ENCODE data around the gene CWC15. TPM values are rescaled to one million over a fixed set of nuclear protein-coding genes. Genes with fewer than 3 reads are reported as not detected.
"Not testable (repeated sequence)": the region's sequence is repeated elsewhere in the genome, so short reads cannot be mapped to it uniquely, and the experiment has no call there.

The CWC15 gene
- total RNA-seq, 2 experiments from 2014 or later, result 73.1 to 77.2 TPM

DNA sequence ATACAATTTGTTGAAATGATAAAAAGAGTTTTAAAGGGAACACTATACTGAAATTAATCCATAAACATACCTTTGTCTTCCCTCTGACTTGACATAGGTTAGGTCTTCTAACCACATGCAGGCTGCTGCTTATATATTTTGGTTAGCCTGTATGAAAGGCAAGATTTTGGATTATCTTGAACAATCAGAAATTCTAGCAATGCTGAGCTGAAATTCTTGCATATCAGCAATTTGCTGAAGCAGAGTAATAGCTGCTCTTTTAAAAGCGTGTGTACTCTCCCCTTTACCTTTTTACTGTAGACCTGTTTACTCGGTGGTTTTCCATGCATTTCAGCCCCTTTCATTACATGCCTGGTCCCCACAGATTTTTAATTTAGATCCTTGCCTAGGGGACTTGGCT lies 34.0 kb downstream of the CWC15 start:
- ChIA-PET CTCF (no interaction called here), POLR2A (interaction anchor here (0.7 kb wide), 1 partner anchor 404 kb away, joined by 3 read pairs; no protein-coding TSS in a partner anchor)
- Mint-ChIP-seq H3K4me3 (no peak overlapping the region), H3K36me3 (ENCODE audit: low read depth) (no peaks in the 10 kb centered on the region), H3K27ac (no peak overlapping the region), H3K9me3 (no peaks in the 10 kb centered on the region), H3K27me3 (no peaks in the 10 kb centered on the region), H3K4me1 (peaks cover 15% of the 10 kb centered on the region)
- DNase-seq, result no peak

DNA sequence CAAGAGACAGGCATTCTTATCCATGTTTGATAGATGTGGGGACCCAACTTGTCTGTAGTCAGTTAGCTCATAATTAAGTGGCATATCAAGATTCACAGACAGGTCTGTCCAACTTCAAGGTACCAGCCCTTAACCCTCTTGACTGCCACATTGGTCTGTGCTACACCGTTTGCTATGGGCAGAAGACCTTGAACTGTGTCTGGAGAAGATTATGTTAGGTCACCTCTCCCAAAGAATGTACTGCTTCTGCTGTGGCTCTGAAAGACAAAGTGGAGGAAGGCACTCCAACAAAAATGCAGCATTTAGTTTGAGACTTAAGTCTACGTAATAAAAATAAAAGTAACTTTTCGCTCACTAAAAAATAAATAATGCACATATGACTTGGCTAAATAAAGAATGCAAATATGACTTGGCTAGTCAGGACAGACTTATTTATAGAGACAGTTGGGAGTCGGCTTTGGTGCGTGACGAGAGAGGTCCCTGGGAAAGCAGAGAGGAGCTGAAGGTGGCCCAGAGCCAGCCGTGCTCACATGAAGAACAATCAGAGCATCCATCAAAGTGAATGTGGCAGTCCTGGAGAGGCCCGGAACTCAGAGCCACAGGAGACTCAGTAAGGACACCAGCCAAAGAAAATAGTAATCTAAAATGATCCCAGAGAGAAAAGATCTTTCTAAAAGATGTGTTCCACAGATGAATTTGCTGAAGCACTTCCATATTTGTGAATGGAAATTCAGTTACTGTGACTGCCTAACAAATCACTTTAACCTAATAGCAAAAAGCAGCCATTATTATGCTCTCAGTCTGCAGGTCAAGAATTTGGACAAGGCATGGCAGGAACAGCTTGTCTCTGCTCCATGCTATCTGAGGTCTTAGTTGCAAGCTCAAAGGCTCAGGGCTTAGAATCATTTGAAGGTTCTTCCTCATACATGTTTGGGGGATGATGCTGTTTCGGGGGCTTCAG lies 35.0 kb downstream of the CWC15 start:
- no peak overlapping the region for H3K4me3 Mint-ChIP-seq
- CTCF ChIA-PET, result no interaction called here
- no peaks in the 10 kb centered on the region for H3K9me3 Mint-ChIP-seq
- H3K4me1 Mint-ChIP-seq, result peaks cover 24% of the 10 kb centered on the region
- H3K36me3 Mint-ChIP-seq (ENCODE audit: low read depth), result no peaks in the 10 kb centered on the region
- POLR2A ChIA-PET, result interaction anchor here (0.5 kb wide), 1 partner anchor 28 kb away, joined by 6 read pairs; no protein-coding TSS in a partner anchor
- no peaks in the 10 kb centered on the region for H3K27me3 Mint-ChIP-seq
- no peak overlapping the region for H3K27ac Mint-ChIP-seq
- DNase-seq, result no peak

DNA sequence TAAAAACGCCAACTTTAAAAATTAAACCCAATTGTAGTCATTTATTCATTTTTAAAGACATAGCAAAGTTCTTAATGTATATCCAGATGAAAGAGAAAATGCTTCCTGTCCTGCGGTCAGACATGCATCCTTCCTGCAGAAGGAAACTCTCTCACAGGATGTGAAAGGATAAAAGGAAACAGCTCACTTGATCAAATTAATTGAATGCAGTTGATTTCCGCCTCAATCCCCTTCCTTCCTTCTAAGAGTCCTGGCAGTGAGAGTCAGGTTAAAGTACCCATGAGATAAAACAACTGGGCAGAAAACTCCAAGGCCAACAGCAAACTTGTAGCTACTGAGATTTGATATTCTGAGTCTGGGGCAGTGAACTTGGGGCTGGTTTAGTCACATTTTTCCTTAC lies 38.5 kb downstream of the CWC15 start:
- DNase-seq, result peak; percentile 26
- H3K36me3 Mint-ChIP-seq (ENCODE audit: low read depth), result no peaks in the 10 kb centered on the region
- peak overlapping the region; percentile 16 for H3K27ac Mint-ChIP-seq
- H3K4me3 Mint-ChIP-seq, result no peak overlapping the region
- CTCF ChIA-PET, result no interaction called here
- peaks cover 5% of the 10 kb centered on the region for H3K9me3 Mint-ChIP-seq
- POLR2A ChIA-PET, result interaction anchor here (0.6 kb wide), 1 partner anchor 13 kb away, joined by 5 read pairs; no protein-coding TSS in a partner anchor
- H3K27me3 Mint-ChIP-seq, result no peaks in the 10 kb centered on the region
- H3K4me1 Mint-ChIP-seq, result peaks cover 26% of the 10 kb centered on the region

DNA sequence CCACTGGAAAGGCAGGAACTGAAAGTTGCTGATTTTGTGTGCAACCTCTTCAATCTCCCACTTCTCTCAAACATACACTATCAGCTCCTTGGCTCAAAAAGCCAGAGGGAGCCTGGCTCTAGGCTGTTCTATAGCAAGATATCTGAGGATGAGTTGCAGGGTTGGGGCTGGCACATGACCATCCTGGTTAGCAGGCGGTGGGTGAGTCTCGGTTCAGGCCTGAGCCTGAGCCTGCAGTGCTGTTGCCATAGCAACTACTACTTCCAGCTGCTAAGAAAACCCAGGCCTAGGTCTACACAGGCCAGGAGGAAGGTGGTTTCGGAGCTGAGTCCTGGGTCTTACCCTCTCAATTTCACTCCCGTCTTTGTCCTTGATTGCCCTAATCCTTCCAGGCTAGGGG lies 39.0 kb downstream of the CWC15 start:
- Mint-ChIP-seq H3K36me3 (ENCODE audit: low read depth) (no peaks in the 10 kb centered on the region), H3K27me3 (no peaks in the 10 kb centered on the region), H3K4me1 (peaks cover 26% of the 10 kb centered on the region), H3K9me3 (peaks cover 5% of the 10 kb centered on the region), H3K4me3 (no peak overlapping the region), H3K27ac (no peak overlapping the region)
- CTCF ChIA-PET, result interaction anchor here (0.7 kb wide), 1 partner anchor 156 kb away, joined by 4 read pairs; no protein-coding TSS in a partner anchor
- no peak for DNase-seq
- POLR2A ChIA-PET, result no interaction called here

DNA sequence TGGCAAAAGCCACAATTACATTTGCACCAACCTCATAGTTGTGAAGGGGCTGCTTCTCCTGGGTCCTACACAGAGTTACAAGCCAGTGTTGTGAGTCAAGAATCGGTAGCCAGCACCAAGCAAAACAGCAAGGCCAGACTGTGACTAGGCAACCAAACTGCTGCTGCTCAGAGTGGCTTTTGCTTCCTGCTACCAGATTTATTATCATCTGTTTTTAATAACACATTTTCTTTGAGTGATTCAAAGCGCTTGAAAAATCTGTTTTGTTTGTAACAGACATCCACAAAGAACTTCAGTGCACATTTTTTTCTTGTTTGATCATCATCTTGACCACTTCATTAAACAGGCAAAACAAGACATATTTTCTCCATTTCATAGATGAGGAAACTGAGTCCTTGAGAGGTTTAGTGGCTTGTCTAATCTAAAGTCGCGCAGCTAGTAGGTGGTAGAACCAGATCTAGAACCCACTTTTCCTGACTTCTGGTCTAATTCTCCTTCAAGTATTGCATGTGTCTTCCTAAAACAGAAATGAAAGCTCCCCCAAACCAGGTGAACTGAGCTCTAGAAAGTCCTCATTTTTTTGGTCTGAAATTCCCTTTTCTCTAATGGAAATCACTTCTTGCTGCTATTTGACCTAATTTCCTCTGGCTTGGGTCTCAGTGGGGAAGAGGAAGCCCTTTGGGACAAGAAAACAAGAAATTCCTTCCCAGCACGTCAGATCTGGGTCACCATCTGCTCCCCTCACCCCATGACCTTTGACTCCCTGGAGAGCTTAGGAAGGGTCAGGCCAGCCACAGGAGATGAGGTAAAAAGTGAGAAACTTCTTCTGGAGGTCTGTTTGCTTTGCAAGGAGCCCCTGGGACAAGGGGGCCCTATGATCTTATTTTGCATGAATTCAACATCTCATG lies 39.9 kb downstream of the CWC15 start:
- H3K27ac Mint-ChIP-seq, result no peak overlapping the region
- H3K4me1 Mint-ChIP-seq, result peaks cover 32% of the 10 kb centered on the region
- no peaks in the 10 kb centered on the region for H3K27me3 Mint-ChIP-seq
- H3K36me3 Mint-ChIP-seq (ENCODE audit: low read depth), result no peaks in the 10 kb centered on the region
- H3K9me3 Mint-ChIP-seq, result peaks cover 5% of the 10 kb centered on the region
- DNase-seq, result no peak
- CTCF ChIA-PET, result interaction anchor here (0.7 kb wide), 2 partner anchors 36 to 155 kb away, joined by 3 to 4 read pairs; no protein-coding TSS in a partner anchor
- no peak overlapping the region for H3K4me3 Mint-ChIP-seq
- POLR2A ChIA-PET, result no interaction called here

DNA sequence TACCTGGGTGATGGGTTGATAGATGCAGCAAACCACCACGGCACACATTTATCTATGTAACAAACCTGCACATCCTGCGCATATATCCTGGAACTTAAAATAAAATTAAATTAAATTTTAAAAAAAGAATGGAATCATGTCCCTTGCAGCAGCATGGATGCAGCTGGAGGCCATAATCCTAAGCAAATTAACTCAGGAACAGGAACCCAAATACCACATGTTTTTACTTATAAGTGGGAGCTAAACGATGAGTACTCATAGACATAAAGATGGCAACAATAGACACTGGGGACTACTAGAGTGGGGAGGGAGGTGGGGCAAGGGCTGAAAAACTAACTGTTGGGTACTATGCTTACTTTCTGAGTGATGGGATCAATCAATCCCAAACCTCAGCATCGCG lies 40.9 kb downstream of the CWC15 start:
- Mint-ChIP-seq H3K9me3 (peaks cover 5% of the 10 kb centered on the region), H3K27me3 (no peaks in the 10 kb centered on the region), H3K4me3 (no peak overlapping the region), H3K36me3 (ENCODE audit: low read depth) (no peaks in the 10 kb centered on the region), H3K27ac (no peak overlapping the region), H3K4me1 (peaks cover 37% of the 10 kb centered on the region)
- no peak for DNase-seq
- POLR2A ChIA-PET, result no interaction called here
- CTCF ChIA-PET, result interaction anchor here (1.5 kb wide), 1 partner anchor 309 kb away, joined by 4 read pairs; no protein-coding TSS in a partner anchor

DNA sequence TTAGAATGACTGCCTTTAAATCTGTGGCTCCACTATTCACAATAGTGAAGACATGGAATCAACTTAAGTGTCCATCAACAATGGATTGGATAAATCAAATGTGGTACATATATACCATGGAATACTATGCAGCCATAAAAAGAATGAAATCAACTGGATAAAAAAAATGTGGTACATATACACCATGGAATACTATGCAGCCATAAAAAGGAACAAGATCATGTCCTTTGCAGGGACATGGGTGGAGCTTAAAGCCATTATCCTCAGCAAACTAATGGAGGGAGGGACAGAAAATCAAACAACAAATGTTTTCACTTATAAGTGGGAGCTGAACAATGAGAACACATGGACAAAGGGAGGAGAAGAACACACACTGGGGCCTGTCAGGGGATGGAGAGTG lies 41.3 kb downstream of the CWC15 start:
- CTCF ChIA-PET, result interaction anchor here (1.5 kb wide), 1 partner anchor 308 kb away, joined by 4 read pairs; no protein-coding TSS in a partner anchor
- H3K27ac Mint-ChIP-seq; DNase-seq; H3K27me3 Mint-ChIP-seq; POLR2A ChIA-PET; H3K36me3 Mint-ChIP-seq (ENCODE audit: low read depth); H3K9me3 Mint-ChIP-seq; H3K4me3 Mint-ChIP-seq: not testable (repeated sequence)
- H3K4me1 Mint-ChIP-seq, result peaks cover 37% of the 10 kb centered on the region

DNA sequence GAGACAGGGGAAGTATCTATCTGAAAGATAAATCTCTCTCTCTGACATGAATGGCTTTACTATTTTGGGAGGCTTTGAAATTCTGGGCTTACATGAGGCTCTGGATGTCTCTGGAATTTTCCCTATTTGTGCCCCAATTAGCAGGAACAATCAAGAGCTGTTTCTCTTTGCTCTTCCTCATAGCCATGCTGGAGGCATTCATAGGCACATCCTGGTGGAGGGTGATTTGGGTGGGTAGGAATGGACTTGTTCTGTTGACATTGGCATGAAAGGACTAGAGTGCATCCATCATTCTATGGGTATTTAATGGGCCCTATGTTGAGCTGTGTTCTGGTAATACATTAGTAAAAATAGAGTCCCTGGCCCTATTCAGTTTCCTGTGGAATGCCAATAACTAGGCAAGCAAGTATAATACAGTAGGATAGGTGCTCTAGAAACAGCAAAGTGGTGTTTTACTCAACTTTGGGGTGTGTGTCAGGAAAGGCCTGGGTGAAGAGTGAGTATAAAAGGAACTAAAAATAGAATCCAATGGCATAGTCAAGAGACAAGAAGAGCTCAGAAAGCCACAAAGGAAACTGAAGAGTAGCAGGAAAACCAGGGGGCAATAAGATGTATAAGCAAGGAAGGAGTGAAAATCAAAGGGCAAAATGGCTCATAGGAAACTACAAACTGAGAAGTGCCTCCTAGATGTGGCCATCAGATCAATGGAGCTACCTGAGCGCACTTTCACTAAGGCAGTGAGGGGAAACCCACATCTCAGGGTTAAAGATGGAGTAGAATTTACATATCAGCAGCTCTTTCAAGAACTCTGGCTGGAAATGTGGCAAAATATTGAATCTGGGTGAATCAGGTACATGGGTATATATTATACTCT lies 45.0 kb downstream of the CWC15 start:
- Mint-ChIP-seq H3K27me3 (no peaks in the 10 kb centered on the region), H3K36me3 (ENCODE audit: low read depth) (peaks cover 15% of the 10 kb centered on the region), H3K4me3 (no peak overlapping the region), H3K27ac (no peak overlapping the region), H3K4me1 (peaks cover 43% of the 10 kb centered on the region), H3K9me3 (peaks cover 22% of the 10 kb centered on the region)
- ChIA-PET CTCF (no interaction called here), POLR2A (no interaction called here)
- DNase-seq, result no peak

DNA sequence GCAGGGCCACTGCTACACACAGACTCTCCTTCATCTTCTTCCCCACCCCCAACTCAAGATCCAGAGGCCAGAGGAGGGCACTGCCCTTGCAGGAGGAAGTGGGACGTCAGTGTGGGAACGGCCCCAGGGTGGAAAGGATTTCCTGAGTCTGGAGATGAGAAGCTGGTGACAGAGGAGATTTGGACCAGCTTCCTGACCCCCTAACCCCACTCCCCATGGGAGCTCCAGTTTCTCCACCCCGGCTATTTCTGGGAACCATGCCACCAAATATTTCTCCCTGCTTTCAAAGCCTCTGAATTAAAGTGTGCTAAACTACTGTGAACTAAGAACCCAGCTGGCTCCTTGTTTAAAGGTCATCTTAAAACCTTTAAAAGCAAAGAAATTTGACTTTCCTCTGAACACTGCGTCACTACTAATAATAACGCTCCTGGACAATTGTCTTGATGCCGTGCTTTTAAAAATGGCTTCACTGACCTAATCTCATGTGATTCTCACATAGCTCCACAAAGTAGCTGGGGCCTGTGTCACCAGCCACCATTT lies 46.6 kb downstream of the CWC15 start:
- CTCF ChIA-PET, result no interaction called here
- Mint-ChIP-seq H3K4me3 (no peak overlapping the region), H3K36me3 (ENCODE audit: low read depth) (peaks cover 15% of the 10 kb centered on the region), H3K27me3 (no peaks in the 10 kb centered on the region), H3K27ac (no peak overlapping the region), H3K4me1 (peaks cover 42% of the 10 kb centered on the region), H3K9me3 (peaks cover 17% of the 10 kb centered on the region)
- POLR2A ChIA-PET, result no interaction called here
- DNase-seq, result no peak

DNA sequence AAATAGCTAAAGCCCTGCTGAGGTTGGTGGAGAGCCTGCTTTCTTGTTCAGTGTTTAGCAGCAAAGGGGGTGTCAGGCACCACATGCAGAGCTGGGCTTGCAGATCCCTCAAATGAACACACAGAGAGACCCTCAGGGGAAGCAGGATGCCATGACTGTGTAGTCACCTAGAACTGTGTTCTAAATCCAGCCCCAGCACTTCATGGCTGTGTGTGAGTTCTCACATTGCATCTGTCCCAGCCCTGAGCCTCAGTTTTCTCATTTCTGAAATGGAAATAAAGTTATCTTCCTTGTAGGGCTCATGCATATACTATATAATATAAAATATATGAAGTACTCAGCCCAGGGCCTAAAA lies 47.1 kb downstream of the CWC15 start:
- POLR2A ChIA-PET, result no interaction called here
- Mint-ChIP-seq H3K36me3 (ENCODE audit: low read depth) (peaks cover 15% of the 10 kb centered on the region), H3K27me3 (no peaks in the 10 kb centered on the region), H3K27ac (peak overlapping the region; percentile 91), H3K4me1 (peaks cover 42% of the 10 kb centered on the region), H3K4me3 (no peak overlapping the region), H3K9me3 (peaks cover 17% of the 10 kb centered on the region)
- no peak for DNase-seq
- CTCF ChIA-PET, result interaction anchor here (0.8 kb wide), 1 partner anchor 14 kb away, joined by 3 read pairs; no protein-coding TSS in a partner anchor

DNA sequence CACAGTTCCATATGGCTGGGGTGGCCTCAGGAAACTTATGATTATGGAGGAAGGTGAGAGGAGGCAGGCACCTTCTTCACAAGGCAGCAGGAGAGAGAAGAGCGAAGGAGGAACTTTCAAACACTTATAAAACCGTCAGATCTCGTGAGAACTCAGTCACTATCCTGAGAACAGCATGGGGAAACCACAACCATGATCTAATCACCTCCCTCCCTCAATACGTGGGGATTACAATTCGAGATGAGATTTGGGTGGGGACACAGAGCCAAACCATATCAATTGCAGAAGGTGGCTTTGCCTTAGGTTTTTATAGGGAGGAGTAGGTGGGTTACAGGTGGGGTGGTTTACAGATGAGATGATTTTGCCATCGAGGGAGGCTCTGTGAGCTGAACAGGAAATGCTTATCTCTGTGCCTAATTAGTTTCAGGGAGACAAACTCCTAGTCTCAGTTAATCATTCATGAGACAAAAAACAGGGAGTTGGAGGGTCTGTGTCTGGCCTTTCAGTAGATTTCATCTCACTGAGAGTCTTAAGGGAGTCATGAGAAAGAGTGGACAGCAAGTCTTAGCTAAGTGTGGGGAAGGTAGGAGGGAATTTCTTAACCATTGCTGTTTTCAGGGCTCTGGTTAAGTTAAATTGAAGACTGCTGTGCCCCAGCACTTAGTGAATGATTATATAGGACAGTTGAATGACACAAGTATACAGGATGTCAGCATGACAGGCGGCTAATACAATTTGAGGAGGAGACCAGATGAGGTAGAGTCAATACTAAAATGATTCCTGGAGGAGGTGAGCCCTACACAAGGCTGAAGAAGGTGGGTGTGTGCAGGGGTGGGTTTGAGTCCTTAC lies 47.7 kb downstream of the CWC15 start:
- Mint-ChIP-seq H3K9me3 (peaks cover 17% of the 10 kb centered on the region), H3K4me1 (peaks cover 42% of the 10 kb centered on the region), H3K36me3 (ENCODE audit: low read depth) (peaks cover 15% of the 10 kb centered on the region), H3K27ac (peak overlapping the region; percentile 91), H3K27me3 (no peaks in the 10 kb centered on the region), H3K4me3 (no peak overlapping the region)
- POLR2A ChIA-PET, result interaction anchor here (1.7 kb wide), 1 partner anchor 48 kb away, joined by 4 read pairs; the partner anchor contains the start of genes CWC15 and KDM4D
- no peak for DNase-seq
- CTCF ChIA-PET, result interaction anchor here (0.8 to 1.0 kb wide), 2 partner anchors 14 to 48 kb away, joined by 3 read pairs; partner anchors contain the start of genes CWC15 and KDM4D

Measured in activated CD4-positive, alpha-beta T cell treated with anti-CD3 and anti-CD28 coated beads, Interleukin-2, amount 10 ng/mL, durations not matched to agents 7 days and 5 days (primary cell).